ENCODE data around the gene ZFAND4. TPM values are rescaled to one million over a fixed set of nuclear protein-coding genes. Genes with fewer than 3 reads are reported as not detected.

Gene ZFAND4
- total and polyA plus RNA-seq, 2 donors (not counting 3 experiments of a cell fraction or from before 2014, with no cell fraction given), result 1.5 to 7.8 TPM

DNA sequence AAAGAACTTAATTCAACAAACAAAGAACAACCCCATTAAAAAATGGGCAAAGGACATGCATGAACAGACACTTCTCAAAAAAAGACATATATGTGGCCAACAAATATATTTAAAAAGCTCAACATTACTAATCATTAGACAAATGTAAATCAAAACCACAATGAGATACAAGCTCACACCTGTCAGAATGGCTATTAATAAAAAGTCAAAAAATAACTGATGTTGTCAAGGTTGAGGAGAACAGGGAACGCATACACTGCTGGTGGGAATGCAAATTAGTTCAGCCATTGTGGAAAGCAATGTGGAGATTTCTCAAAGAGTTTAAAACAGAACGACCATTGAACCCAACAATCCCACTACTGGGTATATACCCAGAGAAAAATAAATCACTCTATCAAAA is 19.1 kb downstream of the ZFAND4 start:
- FAIRE-seq, result no peak
- intact Hi-C loops (cut with micrococcal nuclease), result no loop called here
- DNase-seq (ENCODE audit: low read depth, low spot score), result no peak
- H3K79me2 ChIP-seq (ENCODE audit: control insufficient read depth, insufficient read depth, low read length), result no peaks in the 10 kb centered on the region
- H3K27me3 ChIP-seq (ENCODE audit: control insufficient read depth in 2 of 2, insufficient read depth in 2 of 2, low read length in 2 of 2), result no peaks in the 10 kb centered on the region
- no peak overlapping the region for H3K4me2 ChIP-seq (ENCODE audit: insufficient read depth, low read length)
- BruUV-seq (replicated peaks), result no TSS peak
- no peaks in the 10 kb centered on the region for H3K36me3 ChIP-seq (ENCODE audit: control insufficient read depth in 2 of 2, extremely low read depth in 1 of 2, insufficient read depth in 2 of 2, low read length in 2 of 2)
- POLR2A ChIA-PET, result no interaction called here
- no peaks in the 10 kb centered on the region for H3K4me1 ChIP-seq (ENCODE audit: control insufficient read depth, extremely low read depth, insufficient read depth, low read length)
- no peak overlapping the region for H3K27ac ChIP-seq (ENCODE audit: insufficient read depth, low read depth, low read length)
- no peak overlapping the region for H3K9ac ChIP-seq (replicated peaks; ENCODE audit: extremely low read depth, insufficient read depth, low read length)
- H2AFZ ChIP-seq (ENCODE audit: low read depth, low read length), result no peak overlapping the region
- TF ChIP-seq MYC (IDR thresholded peaks at IDR 0.05; ENCODE audit: low read depth, low read length) (no peak), MAX (IDR thresholded peaks at IDR 0.05; ENCODE audit: insufficient read depth, insufficient read length) (no peak), POLR2AphosphoS5 (IDR thresholded peaks at IDR 0.05; ENCODE audit: insufficient read depth, low read depth, low read length) (no peak), JUN (IDR thresholded peaks at IDR 0.05; ENCODE audit: borderline replicate concordance, insufficient read depth, insufficient read length, low read depth) (no peak), CTCF (IDR thresholded peaks at IDR 0.05; ENCODE audit: extremely low read depth in 1 of 2, insufficient read depth in 1 of 2, low read depth in 1 of 2, low read length in 2 of 2) (no peak), FOS (IDR thresholded peaks at IDR 0.05; ENCODE audit: borderline replicate concordance, insufficient read depth, low read length) (no peak), GATA2 (IDR thresholded peaks at IDR 0.05; ENCODE audit: insufficient read depth, insufficient read length, low read depth, low read length) (no peak), EZH2 (IDR thresholded peaks at IDR 0.05; ENCODE audit: borderline replicate concordance, low read depth, low read length, severe bottlenecking) (no peak), POLR2A (IDR thresholded peaks at IDR 0.05; ENCODE audit: low read depth, low read length) (no peak)
- dilution Hi-C loops (cut with MboI; ENCODE audit: extremely low pct_ligation_motif_present, low sequenced_read_pairs), result no loop called here
- H4K20me1 ChIP-seq (replicated peaks; ENCODE audit: control insufficient read depth, extremely low read depth, insufficient read depth, low read length), result no peaks in the 10 kb centered on the region
- H3K9me1 ChIP-seq (replicated peaks; ENCODE audit: control insufficient read depth, extremely low read depth, insufficient read depth, low read length), result no peaks in the 10 kb centered on the region
- CTCF ChIA-PET, result no interaction called here
- no peaks in the 10 kb centered on the region for H3K9me3 ChIP-seq (replicated peaks; ENCODE audit: control insufficient read depth, insufficient read depth, low read length)
- no peak overlapping the region for H3K4me3 ChIP-seq (replicated peaks in 1 of 3; ENCODE audit: insufficient read depth in 1 of 3, low read depth in 1 of 3, low read length in 3 of 3)
